ENCODE measurements around the gene PXDC1. TPM values are rescaled to one million over a fixed set of nuclear protein-coding genes. Genes with fewer than 3 reads are reported as not detected.

Gene PXDC1
- total RNA-seq, 1 donor from 2014 or later: 48.4 TPM

DNA sequence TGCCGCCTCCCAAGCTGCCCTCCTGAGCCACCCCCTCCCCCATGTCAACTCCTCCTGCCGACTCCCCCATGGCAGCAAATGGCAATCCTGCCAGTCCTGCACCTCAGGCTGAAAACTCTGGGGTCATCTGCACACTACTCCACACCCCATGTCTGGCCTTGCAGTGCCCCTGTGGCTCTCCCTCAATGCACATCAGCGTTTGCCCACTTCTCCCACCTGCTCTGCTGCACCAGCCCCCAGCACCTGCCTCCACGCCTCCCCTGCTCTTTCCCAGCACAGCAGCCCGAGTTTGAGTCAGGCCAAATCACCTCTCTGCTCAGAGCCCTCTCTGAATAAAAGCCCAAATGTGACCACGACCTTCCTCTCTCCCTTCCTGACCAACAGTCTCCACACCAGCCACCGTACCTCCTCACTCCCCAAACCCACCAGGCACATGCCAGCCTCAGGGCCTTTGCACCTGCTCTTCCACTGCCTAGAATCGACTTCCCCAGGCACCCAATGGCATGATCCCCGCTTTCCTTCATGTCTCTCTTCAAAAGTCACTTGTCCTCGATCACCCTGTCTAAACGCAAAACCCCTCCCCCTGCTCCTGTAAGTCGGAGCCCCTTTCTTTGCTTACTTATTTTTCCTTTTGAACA lies 4.3 kb downstream of the PXDC1 start:
- DNase-seq (ENCODE audit: low spot score): no peak

DNA sequence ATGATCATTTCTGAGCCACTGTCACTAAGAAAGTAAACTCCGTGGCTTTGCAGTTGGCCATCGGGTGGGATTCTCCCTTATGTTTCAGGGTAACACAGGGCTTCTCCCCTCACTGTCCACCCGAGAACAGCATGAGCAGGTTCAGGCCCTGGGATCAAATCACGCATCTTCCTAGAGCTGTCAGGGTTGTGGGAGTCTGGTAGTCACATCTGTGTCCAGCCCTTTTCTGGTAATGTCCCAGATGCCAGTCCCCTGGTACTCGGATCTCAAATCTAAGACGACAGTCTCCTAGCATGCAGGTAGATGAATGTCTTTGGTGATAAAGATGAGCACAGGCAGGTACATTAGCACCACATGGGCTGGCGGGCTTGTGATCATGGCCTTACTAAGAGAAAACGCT lies 4.8 kb downstream of the PXDC1 start:
- no peak for DNase-seq (ENCODE audit: low spot score)

DNA sequence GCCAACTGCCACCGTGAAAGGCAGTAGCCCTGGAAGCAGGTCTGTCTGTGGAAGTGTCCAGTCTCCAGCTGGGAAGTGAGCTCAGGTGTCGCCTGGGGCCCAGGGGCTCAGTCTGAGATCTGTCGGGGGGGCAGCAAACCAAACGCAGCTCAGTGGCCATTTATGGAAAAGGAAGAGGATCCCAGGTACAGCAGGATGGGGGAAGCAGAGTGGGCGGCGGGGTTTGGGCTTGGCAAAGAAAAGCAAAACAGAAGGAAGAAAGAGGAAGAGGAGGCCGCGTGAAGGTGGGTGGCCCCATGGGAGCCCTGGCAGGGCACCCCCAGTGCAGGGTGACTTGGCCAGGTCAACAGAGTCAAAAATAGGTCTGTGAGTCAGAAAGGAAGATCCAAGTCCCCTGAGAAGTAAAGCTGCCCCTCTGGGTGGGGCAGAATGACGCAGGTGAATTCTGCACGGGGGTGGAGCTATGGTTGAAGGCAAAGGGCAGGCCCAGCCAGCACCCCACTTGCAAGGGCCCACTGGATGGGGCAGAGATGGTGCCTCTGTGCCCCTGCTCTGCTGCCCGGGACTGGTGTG lies 5.3 kb downstream of the PXDC1 start:
- DNase-seq (ENCODE audit: low spot score): no peak

DNA sequence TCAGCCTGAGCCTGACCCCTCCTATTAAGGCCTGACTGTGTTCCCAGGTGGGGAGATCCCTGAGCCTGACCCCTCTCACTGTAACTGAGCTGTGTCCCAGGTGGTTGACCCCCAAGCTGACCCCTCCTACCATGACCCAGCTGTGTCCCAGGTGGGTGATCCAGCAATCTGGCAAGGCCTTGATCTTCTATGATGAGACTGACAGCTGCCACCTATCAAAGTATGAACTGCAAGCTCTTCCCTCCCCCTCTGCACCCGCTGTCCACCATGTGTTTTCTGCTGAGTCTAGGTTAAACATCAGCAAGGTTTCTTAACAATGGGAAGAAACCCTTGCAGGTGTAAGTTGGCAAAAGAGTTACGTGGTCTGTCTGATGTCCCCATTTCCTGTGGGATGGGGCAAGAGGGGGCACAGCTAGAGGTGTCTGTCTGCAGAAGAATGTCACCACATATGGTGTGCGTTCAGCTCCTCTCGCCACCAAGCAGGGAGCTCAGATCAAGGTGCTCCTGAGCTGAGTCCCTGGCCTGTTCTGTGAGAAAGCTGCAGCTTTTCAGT lies 5.9 kb downstream of the PXDC1 start:
- no peak for DNase-seq (ENCODE audit: low spot score)

DNA sequence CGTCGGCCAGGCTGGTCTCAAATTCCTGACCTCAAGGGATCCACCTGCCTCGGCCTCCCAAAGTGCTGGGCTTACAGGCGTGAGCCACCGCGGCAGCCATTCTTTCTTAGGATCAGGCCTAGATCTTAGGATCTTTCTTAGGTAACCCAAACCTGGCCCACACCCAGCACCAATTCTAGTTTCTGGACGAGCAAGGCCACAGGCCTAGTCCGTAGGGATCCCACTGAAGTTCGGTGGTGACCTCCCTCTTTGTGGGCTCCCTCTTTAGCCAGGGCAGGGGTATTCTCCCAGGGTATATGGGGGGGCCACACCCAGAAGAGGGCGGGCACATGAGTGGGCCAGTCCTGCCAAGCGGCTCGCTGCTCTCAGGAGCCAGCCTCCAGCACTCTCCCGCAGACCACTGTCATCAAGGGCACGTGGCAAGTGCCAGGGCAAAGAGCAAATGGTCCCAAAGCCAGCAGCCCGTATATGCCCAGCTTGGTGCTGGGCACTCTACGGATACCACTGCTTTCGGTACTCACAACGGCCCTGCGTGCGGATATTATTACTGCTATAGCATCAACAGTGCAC lies 6.5 kb downstream of the PXDC1 start:
- no peak for DNase-seq (ENCODE audit: low spot score)

DNA sequence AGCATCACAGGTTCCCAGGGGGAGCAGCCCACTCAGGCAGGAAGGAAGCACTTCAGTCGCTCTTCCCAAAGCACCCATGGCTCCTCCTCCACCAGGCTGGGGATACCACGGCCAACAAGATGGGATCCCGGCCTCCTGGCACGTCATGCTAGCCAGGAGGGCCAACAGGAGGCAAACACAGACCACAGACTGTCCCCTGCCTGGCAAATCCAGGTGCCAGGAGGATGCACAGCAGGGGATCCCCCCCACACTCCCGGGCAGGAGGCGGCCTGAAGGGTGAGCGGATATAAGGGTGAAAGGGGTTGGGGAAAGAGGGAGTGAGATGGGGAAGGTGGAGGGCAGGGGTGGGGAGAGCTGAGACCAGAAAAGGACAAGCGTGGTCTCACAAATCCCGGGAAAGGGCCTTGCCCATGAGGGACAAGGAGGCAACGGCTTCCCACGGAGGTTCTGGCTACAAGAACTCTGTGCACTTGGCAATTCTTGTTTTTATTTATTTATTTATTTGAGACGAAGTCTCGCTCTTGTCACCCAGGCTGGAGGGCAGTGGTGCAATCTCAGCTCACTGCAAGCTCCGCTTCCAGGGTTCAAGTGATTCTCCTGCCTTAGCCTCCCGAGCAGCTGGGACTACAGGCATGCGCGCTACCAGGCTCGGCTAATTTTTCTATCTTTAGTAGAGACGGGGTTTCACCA lies 7.2 kb downstream of the PXDC1 start:
- no peak for DNase-seq (ENCODE audit: low spot score)

DNA sequence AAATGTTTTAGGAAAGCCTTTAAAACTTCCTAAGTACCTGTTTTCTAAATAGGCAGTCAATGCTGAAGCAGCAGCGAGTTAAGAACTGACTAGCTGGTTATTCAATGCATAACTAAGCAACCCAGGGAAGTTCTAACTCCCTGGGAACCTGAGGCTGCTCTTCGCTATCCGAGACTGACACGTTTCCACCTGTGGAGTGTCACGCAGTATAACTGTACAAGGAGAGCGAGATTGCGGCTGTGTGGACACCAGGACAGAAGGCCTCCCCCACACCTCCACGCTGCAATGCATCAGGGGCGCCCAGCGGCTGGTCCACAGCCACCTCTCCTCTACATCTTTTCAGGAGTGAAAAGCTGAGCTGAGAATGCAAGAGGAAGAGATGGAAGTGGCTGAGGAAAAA lies 8.0 kb downstream of the PXDC1 start:
- no peak for DNase-seq (ENCODE audit: low spot score)

DNA sequence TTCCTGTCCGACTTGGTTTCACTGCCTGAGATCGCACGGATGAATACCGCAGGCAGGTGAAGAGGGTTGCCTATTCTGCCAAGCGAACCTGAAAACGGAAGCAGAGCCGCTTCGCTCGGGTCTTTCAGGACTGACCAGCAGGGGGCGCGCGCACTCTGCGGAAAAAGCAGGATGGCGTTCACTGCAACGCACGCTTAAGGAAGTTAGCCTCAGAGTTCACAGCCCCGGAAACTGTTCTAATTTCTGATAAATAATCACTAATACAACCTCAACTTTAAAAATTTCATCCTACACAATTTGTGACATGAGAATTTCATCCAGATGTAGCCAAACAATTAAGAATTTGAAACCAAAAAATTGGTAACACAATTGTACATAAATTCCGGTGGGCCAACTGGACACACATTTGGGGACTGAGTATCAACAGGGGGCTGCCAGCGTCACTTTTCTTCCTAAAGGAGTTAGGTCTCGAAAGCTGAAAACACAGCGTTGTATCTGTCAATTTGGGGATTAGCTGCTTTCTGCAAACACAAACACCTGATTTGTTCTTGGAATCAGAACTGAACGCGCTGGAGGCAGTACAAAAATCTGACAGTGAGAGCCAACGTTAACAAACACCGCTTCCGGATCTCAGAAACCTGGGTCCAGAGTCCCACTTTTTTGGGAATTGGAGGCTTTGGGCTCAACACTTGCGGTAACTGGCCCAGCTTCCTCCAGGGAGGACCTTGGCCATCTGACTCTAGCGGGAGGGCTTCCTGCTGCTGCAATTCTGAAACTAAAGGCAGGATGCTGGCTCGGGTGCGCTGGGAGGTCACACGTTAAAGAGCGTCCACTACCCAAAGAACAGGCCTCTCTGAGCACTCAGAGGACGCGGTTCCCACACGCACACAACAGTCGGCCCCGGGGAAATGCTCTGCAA lies 8.8 kb downstream of the PXDC1 start:
- peak; percentile 87 for DNase-seq (ENCODE audit: low spot score)

DNA sequence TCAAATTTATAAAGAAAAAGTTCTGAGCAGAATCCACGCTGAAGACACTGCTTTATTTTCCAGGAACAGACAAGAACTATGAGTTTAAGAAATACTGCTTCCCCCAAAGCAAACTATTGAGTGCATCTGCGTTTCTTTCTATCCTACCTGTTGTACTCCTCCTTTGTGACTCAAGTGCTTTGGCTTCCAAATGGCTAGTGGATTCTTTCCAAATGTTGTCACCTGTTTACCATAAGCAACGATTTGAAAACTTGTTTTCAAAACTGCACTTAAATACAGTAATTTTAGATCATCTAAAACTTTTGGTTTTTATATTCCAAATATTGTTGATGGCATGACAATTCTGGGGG lies 9.5 kb downstream of the PXDC1 start:
- no peak for DNase-seq (ENCODE audit: low spot score)

DNA sequence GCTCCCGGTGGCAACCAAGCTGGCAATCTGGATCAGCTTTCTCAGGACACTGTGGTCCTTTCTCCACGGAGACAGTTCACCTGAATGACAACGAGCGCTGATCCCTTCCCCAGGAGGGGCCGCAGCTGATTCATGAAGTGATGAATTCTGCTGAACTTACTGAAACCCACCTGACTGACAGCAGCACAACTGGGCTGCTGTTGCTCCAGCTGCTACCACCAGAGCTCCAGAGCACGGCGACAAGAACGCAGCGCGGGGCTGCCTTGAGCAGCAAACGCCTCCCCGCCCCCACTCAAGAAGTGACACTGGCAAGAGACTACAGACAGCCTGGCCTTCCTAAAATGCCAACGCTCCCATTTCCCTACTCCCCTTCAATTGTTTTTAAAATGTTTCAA lies 10.0 kb downstream of the PXDC1 start:
- DNase-seq (ENCODE audit: low spot score): no peak

DNA sequence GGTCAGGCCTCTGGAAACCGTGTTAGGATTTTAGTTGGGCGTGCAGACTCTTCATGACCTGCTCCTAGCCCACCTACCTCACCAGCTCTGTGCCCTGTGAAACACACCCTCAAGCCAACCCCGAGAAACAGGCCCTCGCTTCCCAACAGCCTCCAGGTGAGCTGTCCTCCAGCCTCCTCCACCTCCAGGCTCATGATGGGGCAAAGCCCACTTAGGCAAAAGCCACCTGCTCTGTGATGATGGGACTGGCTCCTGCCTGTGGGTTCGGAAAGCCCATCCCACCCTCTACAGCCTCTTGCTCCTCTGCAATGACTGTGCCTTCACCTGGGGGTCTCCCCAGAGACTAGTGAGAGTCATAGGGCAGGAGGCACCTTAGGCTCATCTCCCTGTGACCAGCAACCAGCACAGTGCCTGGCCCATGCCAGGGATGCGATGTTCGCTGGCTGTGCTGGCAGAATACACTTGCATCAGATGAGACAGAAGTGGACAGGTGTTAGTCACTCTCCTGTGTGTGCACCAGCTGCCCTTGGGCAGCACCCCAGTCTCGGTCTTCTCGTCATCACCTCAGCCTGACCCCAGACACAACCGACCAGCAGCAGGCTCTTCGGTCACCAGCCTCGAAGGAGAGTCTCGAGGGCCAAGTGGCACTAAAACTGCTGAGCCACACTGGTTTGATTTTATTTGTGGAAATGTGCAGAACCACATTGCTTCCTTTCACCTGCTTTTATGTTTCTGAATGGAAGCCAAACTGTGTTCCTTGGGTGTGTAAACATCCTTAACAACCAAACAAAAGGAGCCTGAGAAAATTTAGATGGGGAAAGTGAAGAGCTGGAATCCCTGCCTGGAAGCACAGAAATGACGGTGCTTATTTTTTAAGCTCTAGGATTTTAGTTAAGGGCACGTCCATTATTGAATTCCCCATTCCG lies 10.7 kb downstream of the PXDC1 start:
- DNase-seq (ENCODE audit: low spot score): no peak

DNA sequence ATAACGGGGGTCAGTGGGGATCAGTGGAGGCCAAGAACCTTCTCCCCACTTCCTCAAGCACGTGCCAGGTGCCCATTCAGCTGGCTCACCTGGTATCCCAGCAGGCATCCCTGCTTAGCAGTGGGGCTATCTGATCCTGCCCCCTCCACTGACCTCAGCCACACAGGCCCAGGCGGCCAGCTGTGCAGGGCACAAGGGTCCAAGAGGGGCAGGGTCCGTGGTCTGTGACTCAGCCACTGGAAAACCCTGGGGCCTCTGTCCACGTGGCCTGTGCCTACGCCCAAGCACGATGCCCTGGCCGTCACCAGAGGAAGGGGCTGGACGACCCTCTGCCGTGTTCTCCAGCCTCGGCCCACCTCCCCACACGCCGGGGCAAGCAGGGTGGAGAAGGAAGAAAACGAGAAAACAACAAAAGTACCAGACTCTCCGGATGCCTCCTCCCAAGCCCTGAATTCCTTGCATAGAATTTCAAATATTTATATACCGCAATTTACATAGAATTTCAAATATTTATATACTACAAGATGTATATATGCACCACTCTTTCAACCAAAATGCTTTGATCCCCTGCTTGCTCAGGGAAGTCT lies 12.1 kb downstream of the PXDC1 start:
- DNase-seq (ENCODE audit: low spot score): no peak

DNA sequence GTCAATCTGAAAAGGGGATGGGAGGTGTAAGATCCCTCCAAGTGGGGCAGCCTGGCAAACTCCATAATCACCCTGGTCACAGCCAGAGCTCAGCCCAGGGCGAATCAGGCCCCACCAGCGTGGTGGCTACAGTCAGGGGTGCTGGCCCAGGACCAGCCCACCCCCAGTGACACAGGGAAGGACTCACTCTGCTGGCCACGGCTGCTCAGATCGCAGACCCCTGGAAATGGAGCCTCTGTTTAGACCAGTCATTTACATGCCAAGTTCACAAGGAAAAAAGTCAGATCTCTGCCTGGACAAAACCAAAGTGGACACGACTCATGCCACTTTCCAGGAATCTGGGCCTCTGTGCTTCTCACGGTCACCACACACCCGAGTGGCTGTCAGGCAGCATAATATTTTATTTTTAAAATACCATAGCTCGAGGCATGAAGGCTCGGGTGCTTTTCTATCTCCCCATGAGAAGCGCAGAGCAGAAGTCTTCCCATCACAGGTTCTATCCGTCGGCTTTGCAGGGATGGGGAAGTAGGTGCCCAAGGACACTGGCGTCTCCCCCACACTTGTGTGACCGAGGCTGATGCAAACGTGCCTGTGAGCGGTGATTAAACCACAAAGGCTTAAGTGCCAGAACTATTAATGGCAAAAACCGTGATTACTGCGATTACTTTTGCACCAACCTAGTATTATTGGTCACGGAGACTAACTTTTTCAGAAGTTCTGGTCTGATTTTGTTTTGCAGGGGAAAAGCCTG lies 13.0 kb downstream of the PXDC1 start:
- no peak for DNase-seq (ENCODE audit: low spot score)

DNA sequence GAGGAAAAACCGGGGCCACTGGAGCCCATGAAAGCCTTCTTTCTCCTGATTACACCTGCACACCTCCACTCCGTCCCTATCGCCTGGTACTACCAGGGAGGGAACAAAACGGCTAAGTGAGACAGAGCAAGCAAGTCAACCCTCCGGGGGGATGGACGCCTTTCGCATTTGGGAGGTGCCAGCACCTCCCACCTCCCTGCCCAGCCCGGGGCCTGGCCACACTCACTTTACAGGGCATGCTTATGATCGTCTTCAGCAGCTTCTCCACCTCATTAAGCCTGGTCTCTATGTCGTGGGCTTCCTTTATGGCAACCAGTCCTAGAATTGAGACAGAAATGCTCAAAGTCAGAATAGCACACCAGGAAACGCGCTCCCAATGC lies 13.7 kb downstream of the PXDC1 start:
- DNase-seq (ENCODE audit: low spot score): no peak

DNA sequence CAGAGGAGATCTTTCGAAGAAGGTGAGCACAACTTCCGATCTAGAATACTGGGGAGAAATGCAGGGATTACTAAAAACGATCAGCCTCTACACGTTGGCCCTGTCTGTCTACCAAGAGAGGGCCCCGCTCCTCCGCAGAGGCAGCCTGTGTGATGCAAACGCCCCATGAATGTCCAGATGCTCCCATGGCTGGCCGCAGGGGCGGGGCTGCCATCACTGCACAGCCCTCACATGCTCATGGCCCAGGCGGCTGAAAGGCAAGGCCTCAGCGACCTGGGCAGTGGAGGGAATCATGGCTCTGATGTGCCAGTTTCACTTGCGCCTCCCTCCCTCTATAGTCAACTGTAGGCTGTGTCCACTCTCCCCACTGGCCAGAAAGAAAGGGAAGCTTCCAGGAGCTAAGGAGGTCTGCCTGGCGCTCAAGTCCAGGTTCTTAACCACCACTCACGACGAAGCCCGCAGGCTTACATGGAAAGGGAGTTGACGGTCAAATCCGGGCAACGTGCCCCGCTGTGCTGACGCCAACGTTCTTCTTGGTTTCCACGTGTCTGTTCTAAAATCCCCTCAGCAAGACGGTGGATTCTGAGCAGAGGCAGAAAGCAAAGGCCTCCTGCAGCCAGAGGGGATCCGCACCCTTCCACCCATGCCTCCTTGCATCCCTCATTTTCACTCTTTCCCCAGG lies 14.2 kb downstream of the PXDC1 start:
- no peak for DNase-seq (ENCODE audit: low spot score)

DNA sequence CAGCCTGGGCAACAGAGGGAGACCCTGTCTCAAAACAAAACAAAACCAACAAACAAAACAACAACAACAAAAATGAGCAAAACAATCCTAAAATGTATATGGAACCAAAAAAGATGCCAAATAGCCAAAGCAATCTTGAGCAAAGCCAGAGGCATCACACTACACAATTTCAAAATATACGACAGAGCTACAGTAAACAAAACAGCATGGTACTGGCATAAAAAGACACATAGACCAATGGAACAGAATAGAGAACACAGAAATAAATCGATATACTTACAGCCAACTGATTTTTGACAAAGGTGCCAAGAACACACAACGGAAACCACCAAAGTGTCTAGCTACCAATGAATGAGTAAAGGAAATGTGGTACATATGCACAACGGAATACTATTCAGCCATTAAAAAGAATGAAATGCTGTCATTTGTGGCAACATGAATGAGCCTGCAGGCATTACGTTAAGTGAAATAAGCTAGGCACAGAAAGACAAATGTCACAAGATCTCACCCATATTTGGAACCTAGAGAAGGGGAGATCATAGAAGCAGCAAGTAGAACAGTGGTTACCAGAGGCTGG lies 16.4 kb downstream of the PXDC1 start:
- no peak for DNase-seq (ENCODE audit: low spot score)

DNA sequence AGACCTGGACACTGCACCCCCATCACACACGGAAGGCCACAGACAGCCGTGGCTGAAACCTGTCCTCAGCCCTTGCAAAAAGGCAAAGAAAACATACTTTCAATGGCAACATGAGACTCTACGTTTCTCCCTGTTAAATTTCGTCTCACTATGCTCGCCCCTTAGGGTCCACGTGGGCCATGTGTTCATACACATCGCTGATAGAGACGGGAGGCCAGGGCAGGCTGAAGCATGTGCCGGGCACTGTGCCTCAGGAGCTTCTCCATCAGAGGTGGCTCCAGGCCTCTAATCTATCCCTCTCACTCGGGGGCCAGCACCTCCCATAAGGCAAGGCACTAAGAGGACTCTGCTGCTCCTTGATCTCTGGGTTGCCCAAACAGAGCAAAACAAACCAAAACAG lies 17.5 kb downstream of the PXDC1 start:
- DNase-seq (ENCODE audit: low spot score): no peak

DNA sequence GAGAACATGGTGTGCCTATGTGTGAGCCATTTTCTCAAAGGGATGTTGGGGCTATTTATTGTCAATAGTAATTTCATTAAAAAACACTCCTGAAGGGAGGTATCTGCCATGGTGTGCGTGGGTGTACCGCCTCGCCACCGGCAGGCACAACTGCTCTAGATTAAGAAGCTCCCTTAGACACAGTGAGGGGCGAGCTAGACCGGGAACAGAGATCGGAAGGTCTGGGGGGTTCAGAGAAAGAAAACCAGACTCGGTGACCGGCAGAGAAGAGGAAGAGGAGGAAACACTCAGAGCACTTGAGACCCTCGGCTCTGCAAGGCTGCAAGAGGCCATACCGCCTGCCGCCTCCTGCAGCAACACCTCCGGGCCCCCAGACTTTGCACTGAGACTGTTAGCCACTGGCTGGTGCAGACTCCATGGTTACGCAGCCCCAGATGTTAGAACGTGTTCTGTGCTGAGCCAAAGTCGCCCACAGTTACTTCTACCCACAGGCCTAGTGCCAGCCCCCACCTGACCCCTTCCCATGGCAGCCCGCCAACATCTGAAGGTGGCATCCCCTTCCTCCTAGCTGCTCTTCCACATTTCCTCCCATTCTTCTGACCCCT lies 18.1 kb downstream of the PXDC1 start:
- no peak for DNase-seq (ENCODE audit: low spot score)
